HepG2 (cell line): Measurements from ENCODE around the gene JPT2. TPM values are rescaled to one million over a fixed set of nuclear protein-coding genes. Genes with fewer than 3 reads are reported as not detected.
A peak's percentile ranks its signal among the peaks of the same experiment; 100 is the strongest.

Source experiments
- ATAC-seq: fragments of 200-7000 bp; cut with Tn5 transposase; 3 replicates; pipeline ENCODE4 v1.9.1; 2020; ENCODE audit warnings: mild to moderate bottlenecking, moderate library complexity
- BruUV-seq: library from RNA; stranded (reverse); fragments of 400-500 nt; replicated peaks from 2 replicates; lab custom pipeline; 2021; lab: Mats Ljungman, UMichigan
- CTCF ChIA-PET: fragments of 300-600 bp; formaldehyde crosslinking; extraction: SDS; loops from one replicate; lab custom pipeline; 2021; ENCODE audit warnings: low total read pairs, inconsistent platforms, low intra/inter-chr PET ratio; lab: Yijun Ruan, JAX
- POLR2A ChIA-PET: fragments of 350-600 bp; sonication (Branson Sonifier 250); formaldehyde crosslinking; loops from one replicate; lab custom pipeline; 2020; ENCODE audit warnings: antibody characterized with exemption, inconsistent platforms; lab: Yijun Ruan, JAX
- DNase-seq: peaks from one replicate; pipeline ENCODE4 v3.0.0-alpha.2; 2015; ENCODE audit warnings: low spot score
- FAIRE-seq: peaks from 3 replicates; lab custom pipeline; 2011; peaks lifted over from hg19 to GRCh38; lab: Jason Lieb, UNC
- H2AFZ ChIP-seq: one replicate; pipeline ENCODE4 v1.6.1; 2011; ENCODE audit warnings: low read length, inconsistent platforms
- H3K27ac ChIP-seq: fragments of 300-600 bp; 3 replicates; pipeline ENCODE4 v1.8.0; 2011; ENCODE audit warnings: mixed run types, mild to moderate bottlenecking, mixed read lengths, low read length, inconsistent platforms; ENCODE audit not compliant: insufficient read depth; ENCODE audit errors: extremely low read length
- H3K27me3 ChIP-seq, 2 experiments: fragments of 200-600 bp in 1 of 2; 2 replicates in 1 of 2; 3 replicates in 1 of 2; pipeline versions ENCODE4 v1.6.0 to v1.8.0; 2011; ENCODE audit warnings: low read length in 2 of 2, mild to moderate bottlenecking in 2 of 2, moderate library complexity in 2 of 2, inconsistent platforms in 1 of 2; ENCODE audit not compliant: insufficient read depth in 2 of 2, control insufficient read depth in 1 of 2
- H3K36me3 ChIP-seq, 2 experiments: fragments of 200-600 bp in 1 of 2; replicated peaks in 1 of 2; 2 replicates in 1 of 2; 3 replicates in 1 of 2; pipeline versions ENCODE4 v1.5.1 to v1.8.0; 2011; ENCODE audit warnings: low read length in 2 of 2, inconsistent platforms in 1 of 2; ENCODE audit not compliant: insufficient read depth in 2 of 2, control insufficient read depth in 1 of 2
- H3K4me1 ChIP-seq: 2 replicates; pipeline ENCODE4 v1.5.1; 2012; ENCODE audit warnings: low read length, inconsistent platforms; ENCODE audit not compliant: insufficient read depth
- H3K4me2 ChIP-seq: 2 replicates; pipeline ENCODE4 v1.6.0; 2011; ENCODE audit warnings: low read depth, low read length, inconsistent platforms
- H3K4me3 ChIP-seq, 3 experiments: fragments of 200-600 bp in 1 of 3; sonication (generic), shearing (Covaris generic) in 1 of 3; replicated peaks in 1 of 3; 2 replicates each; pipeline ENCODE4 v1.5.1; 2011 to 2016; ENCODE audit warnings: low read length in 3 of 3, inconsistent platforms in 2 of 3, low read depth in 2 of 3, mild to moderate bottlenecking in 2 of 3, control low read depth in 1 of 3, mixed read lengths in 1 of 3; ENCODE audit not compliant: insufficient read depth in 1 of 3
- H3K79me2 ChIP-seq: one replicate; pipeline ENCODE4 v1.6.1; 2011; ENCODE audit warnings: low read length, inconsistent platforms; ENCODE audit not compliant: insufficient read depth
- H3K9ac ChIP-seq: 2 replicates; pipeline ENCODE4 v1.6.0; 2011; ENCODE audit warnings: mild to moderate bottlenecking, low read depth, low read length, inconsistent platforms; ENCODE audit not compliant: insufficient read depth
- H3K9me3 ChIP-seq: 2 replicates; pipeline ENCODE4 v1.5.1; 2012; ENCODE audit warnings: mild to moderate bottlenecking, low read length
- H4K20me1 ChIP-seq: 2 replicates; pipeline ENCODE4 v1.6.0; 2011; ENCODE audit warnings: inconsistent platforms, mild to moderate bottlenecking, low read length, moderate library complexity; ENCODE audit not compliant: insufficient read depth
- HHEX ChIP-seq: IDR thresholded peaks from 2 replicates; pipeline ENCODE4 v1.6.1; 2016; ENCODE audit warnings: control low read depth
- KLF9 ChIP-seq: IDR thresholded peaks from 2 replicates; pipeline ENCODE4 v1.6.1; 2016; ENCODE audit warnings: low read depth
- MTF1 ChIP-seq: sonication (generic); formaldehyde crosslinking; IDR thresholded peaks from 2 replicates; pipeline ENCODE4 v1.5.0; 2020; ENCODE audit warnings: missing genetic modification reagents
- POLR2A ChIP-seq, 2 experiments: IDR thresholded peaks; 2 replicates each; pipeline ENCODE4 v1.6.1; 2011; ENCODE audit warnings: low read depth in 2 of 2, low read length in 2 of 2, mild to moderate bottlenecking in 1 of 2, moderate library complexity in 1 of 2; ENCODE audit not compliant: insufficient read depth in 1 of 2
- SNAPC4 ChIP-seq: sonication (generic); formaldehyde crosslinking; IDR thresholded peaks from 2 replicates; pipeline ENCODE4 v1.4.0; 2020; ENCODE audit warnings: mild to moderate bottlenecking, missing genetic modification reagents
- TSC22D2 ChIP-seq: sonication (generic); formaldehyde crosslinking; IDR thresholded peaks from 2 replicates; pipeline ENCODE4 v1.5.1; 2020; ENCODE audit warnings: missing genetic modification reagents, mild to moderate bottlenecking, borderline replicate concordance
- ZNF280D ChIP-seq: sonication (generic); formaldehyde crosslinking; IDR thresholded peaks from 2 replicates; pipeline ENCODE4 v1.5.1; 2020; ENCODE audit warnings: mild to moderate bottlenecking, missing genetic modification reagents
- ZNF589 ChIP-seq: sonication (generic); formaldehyde crosslinking; conservative IDR thresholded peaks from 2 replicates; pipeline ENCODE4 v1.8.0; 2022; ENCODE audit warnings: mild to moderate bottlenecking, moderate library complexity, missing genetic modification reagents
- WGBS: methylation state at CpG from one replicate; pipeline ENCODE4 v1.1.6; 2017; ENCODE audit warnings: low lambda C conversion rate; 5-methylcytosine and 5-hydroxymethylcytosine counted together
- in situ Hi-C: cut with HindIII; loops from 2 replicates; pipeline ENCODE4 v1.10.0; 2017; ENCODE audit warnings: low pct_unique_long_range_greater_than_20kb; ENCODE audit not compliant: extremely low pct_ligation_motif_present
- intact Hi-C: fragments of 100-400 bp; cut with micrococcal nuclease; formaldehyde crosslinking; loops from one replicate; pipeline ENCODE4 v1.10.0; 2022; ENCODE audit not compliant: unreplicated experiment
- polyA plus RNA-seq, 8 experiments: library from polyadenylated mRNA; depleted of rRNA in 3 of 8; stranded (reverse) in 7 of 8; unstranded in 1 of 8; fragments of >200 nt; fragmentation: Illumina TruSeq in 4 of 8; extraction: Trizol in 4 of 8; gene quantifications; 2 replicates each; pipeline versions ENCODE4 v1.2.1 to v1.2.3, GENCODE V29; 2011 to 2016; ENCODE audit warnings: low read depth in 4 of 8, missing spikeins in 1 of 8, mixed read lengths in 1 of 8; ENCODE audit not compliant: insufficient read depth in 1 of 8
- total RNA-seq, 5 experiments: library from RNA; depleted of rRNA; stranded (reverse); fragments of >200 nt; fragmentation: Illumina TruSeq; extraction: Trizol; gene quantifications; 2 replicates each; pipeline ENCODE4 v1.2.3, GENCODE V29; 2016; ENCODE audit warnings: low read depth in 1 of 5

The JPT2 gene
- total and polyA plus RNA-seq, 2 of the 13 experiments (the other 11 are each of a cell fraction or from before 2014, with no cell fraction given), result 53.5 to 89.4 TPM

- Histone ChIP-seq H3K27ac (peak overlapping the region; percentile 26), H3K79me2 (peaks cover 60% of the 10 kb centered on the region), H2AFZ (no peak overlapping the region), H3K4me2 (peak overlapping the region; percentile 93), H3K27me3 (no peaks in the 10 kb centered on the region; a peak in 1 of 5 replicates), H3K36me3 (peaks cover 4 to 27% of the 10 kb centered on the region in 2 experiments; a peak in 4 of 5 replicates), H4K20me1 (0 out of 2 replicates have a peak, but pooled peaks cover 5% of the 10 kb centered on the region), H3K9ac (0 out of 2 replicates have a peak overlapping the region, but pooled peaks have one; percentile 15), H3K4me1 (peaks cover 36% of the 10 kb centered on the region), H3K4me3 (peak overlapping the region in 1 of 3 experiments; percentile 43; a peak in 1 of 6 replicates), H3K9me3 (no peaks in the 10 kb centered on the region)
- intact Hi-C loops, result no loop called here
- FAIRE-seq (no peak), DNase-seq (no peak), ATAC-seq (no peak)
- CTCF ChIA-PET, result no interaction called here
- POLR2A ChIA-PET, result interaction anchor here (1.4 kb wide), 1 partner anchor 67 kb away, joined by 3 read pairs; no protein-coding TSS in a partner anchor
- TF ChIP-seq HHEX (CRISPR knock-in tag) (no peak), ZNF589 (CRISPR knock-in tag) (no peak), KLF9 (CRISPR knock-in tag) (no peak), TSC22D2 (CRISPR knock-in tag) (no peak), SNAPC4 (CRISPR knock-in tag) (no peak), POLR2A (IDR thresholded peaks at IDR 0.05; ENCODE audit: insufficient read depth in 1 of 2, low read depth in 2 of 2, low read length in 2 of 2) (0 out of 4 replicates have a peak, but pooled peaks of 1 of the 2 experiments have one; percentile 1), ZNF280D (CRISPR knock-in tag) (no peak), MTF1 (CRISPR knock-in tag) (no peak)
- no TSS peak for BruUV-seq
- 90% methylated on average over 14 of the region's 14 CpGs for WGBS
- in situ Hi-C loops, result no loop called here
Observed at GRCh38 chr16:1680361-1680760, 2.3 kb downstream of the JPT2 start.
